Measurements from ENCODE around the gene ALK. TPM values are rescaled to one million over a fixed set of nuclear protein-coding genes. Genes with fewer than 3 reads are reported as not detected.
"Not testable (repeated sequence)": the region's sequence is repeated elsewhere in the genome, so short reads cannot be mapped to it uniquely, and the experiment has no call there.

The ALK gene
- total RNA-seq, 2 experiments from 2014 or later: not detected

GRCh38 chr2:29251406-29251805 lies 670.0 kb downstream of the ALK start:
- ChIA-PET POLR2A (no interaction called here), CTCF (no interaction called here)

- ChIA-PET POLR2A (no interaction called here), CTCF (no interaction called here)
Measured at GRCh38 chr2:29250977-29251376, 670.4 kb downstream of the ALK start.

- CTCF ChIA-PET: no interaction called here
- POLR2A ChIA-PET: no interaction called here
Measured at GRCh38 chr2:29249666-29250253, 671.6 kb downstream of the ALK start.

- POLR2A ChIA-PET: no interaction called here
- CTCF ChIA-PET: no interaction called here
Measured at GRCh38 chr2:29247336-29247914, 674.0 kb downstream of the ALK start.

GRCh38 chr2:29246383-29247300 lies 674.7 kb downstream of the ALK start:
- ChIA-PET POLR2A (no interaction called here), CTCF (no interaction called here)

GRCh38 chr2:29245742-29246382 lies 675.5 kb downstream of the ALK start:
- POLR2A ChIA-PET: no interaction called here
- CTCF ChIA-PET: no interaction called here

GRCh38 chr2:29245035-29245741 lies 676.2 kb downstream of the ALK start:
- CTCF ChIA-PET, POLR2A ChIA-PET: not testable (repeated sequence)

- ChIA-PET CTCF (no interaction called here), POLR2A (no interaction called here)
Measured at GRCh38 chr2:29242621-29243375, 678.6 kb downstream of the ALK start.

- ChIA-PET POLR2A (no interaction called here), CTCF (no interaction called here)
Measured at GRCh38 chr2:29241955-29242565, 679.3 kb downstream of the ALK start.

GRCh38 chr2:29241341-29241740 lies 680.0 kb downstream of the ALK start:
- CTCF ChIA-PET: no interaction called here
- POLR2A ChIA-PET: no interaction called here

- POLR2A ChIA-PET: no interaction called here
Measured at GRCh38 chr2:29240601-29241000, 680.8 kb downstream of the ALK start.

GRCh38 chr2:29239209-29239960 lies 682.0 kb downstream of the ALK start:
- ChIA-PET POLR2A (no interaction called here), CTCF (no interaction called here)

More at GRCh38 chr2:29240601-29241000, 680.8 kb downstream of the ALK start:
- CTCF ChIA-PET: no interaction called here

- POLR2A ChIA-PET: no interaction called here
- CTCF ChIA-PET: no interaction called here
Measured at GRCh38 chr2:29238497-29238896, 682.9 kb downstream of the ALK start.

- ChIA-PET CTCF (no interaction called here), POLR2A (no interaction called here)
Measured at GRCh38 chr2:29236074-29236473, 685.3 kb downstream of the ALK start.

GRCh38 chr2:29235411-29235810 lies 686.0 kb downstream of the ALK start:
- ChIA-PET CTCF (no interaction called here), POLR2A (no interaction called here)

GRCh38 chr2:29233428-29233827 lies 688.0 kb downstream of the ALK start:
- POLR2A ChIA-PET: no interaction called here
- CTCF ChIA-PET: no interaction called here

GRCh38 chr2:29232041-29232440 lies 689.3 kb downstream of the ALK start:
- ChIA-PET POLR2A (no interaction called here), CTCF (no interaction called here)

GRCh38 chr2:29229640-29230039 lies 691.7 kb downstream of the ALK start:
- CTCF ChIA-PET: no interaction called here
- POLR2A ChIA-PET: no interaction called here

- ChIA-PET POLR2A (no interaction called here), CTCF (no interaction called here)
Measured at GRCh38 chr2:29228947-29229346, 692.4 kb downstream of the ALK start.

Data from activated CD8-positive, alpha-beta memory T cell treated with anti-CD3 and anti-CD28 coated beads for 36 hours (primary cell).